Measurements from ENCODE around the gene MMS22L. TPM values are rescaled to one million over a fixed set of nuclear protein-coding genes. Genes with fewer than 3 reads are reported as not detected.

The MMS22L gene
- total RNA-seq, 1 donor from 2014 or later: 19.6 TPM

GRCh38 chr6:97138581-97138980 lies 144.4 kb downstream of the MMS22L start:
- Histone ChIP-seq H3K9me3 (no peaks in the 10 kb centered on the region), H3K27me3 (no peaks in the 10 kb centered on the region), H3K4me1 (no peaks in the 10 kb centered on the region), H3K36me3 (no peaks in the 10 kb centered on the region), H3K4me3 (no peak overlapping the region), H3K27ac (no peak overlapping the region)
- DNase-seq (ENCODE audit: extremely low spot score in 2 of 2): no peak
- intact Hi-C loops (cut with DNase I): no loop called here
- TF ChIP-seq CTCF (IDR thresholded peaks at IDR 0.05) (no peak), POLR2AphosphoS5 (IDR thresholded peaks at IDR 0.05; ENCODE audit: insufficient read depth in 1 of 2, low read depth in 1 of 2) (no peak), POLR2A (IDR thresholded peaks at IDR 0.05) (no peak)

- H3K27me3 ChIP-seq: no peaks in the 10 kb centered on the region
- TF ChIP-seq CTCF (IDR thresholded peaks at IDR 0.05) (no peak), POLR2AphosphoS5 (IDR thresholded peaks at IDR 0.05; ENCODE audit: insufficient read depth in 1 of 2, low read depth in 1 of 2) (no peak), POLR2A (IDR thresholded peaks at IDR 0.05) (no peak)
- no peak overlapping the region for H3K27ac ChIP-seq
- H3K9me3 ChIP-seq: no peaks in the 10 kb centered on the region
- no peaks in the 10 kb centered on the region for H3K4me1 ChIP-seq
- no peak overlapping the region for H3K4me3 ChIP-seq
- intact Hi-C loops (cut with DNase I): no loop called here
- no peaks in the 10 kb centered on the region for H3K36me3 ChIP-seq
- DNase-seq (ENCODE audit: extremely low spot score in 2 of 2): no peak
Observed at GRCh38 chr6:97136626-97137358, 146.2 kb downstream of the MMS22L start.

- TF ChIP-seq CTCF (IDR thresholded peaks at IDR 0.05): no peak
- TF ChIP-seq POLR2AphosphoS5 (IDR thresholded peaks at IDR 0.05; ENCODE audit: insufficient read depth in 1 of 2, low read depth in 1 of 2): no peak
- no peak for TF ChIP-seq POLR2A (IDR thresholded peaks at IDR 0.05)
- no peaks in the 10 kb centered on the region for H3K9me3 ChIP-seq
- H3K27ac ChIP-seq: no peak overlapping the region
- intact Hi-C loops (cut with DNase I): no loop called here
- no peaks in the 10 kb centered on the region for H3K27me3 ChIP-seq
- DNase-seq (ENCODE audit: extremely low spot score in 2 of 2): no peak
- no peaks in the 10 kb centered on the region for H3K36me3 ChIP-seq
- no peaks in the 10 kb centered on the region for H3K4me1 ChIP-seq
- H3K4me3 ChIP-seq: no peak overlapping the region
Observed at GRCh38 chr6:97133067-97133466, 149.9 kb downstream of the MMS22L start.

- no peak for DNase-seq (ENCODE audit: extremely low spot score in 2 of 2)
- TF ChIP-seq POLR2A (IDR thresholded peaks at IDR 0.05) (no peak), CTCF (IDR thresholded peaks at IDR 0.05) (no peak), POLR2AphosphoS5 (IDR thresholded peaks at IDR 0.05; ENCODE audit: insufficient read depth in 1 of 2, low read depth in 1 of 2) (no peak)
- intact Hi-C loops (cut with DNase I): no loop called here
Observed at GRCh38 chr6:97129106-97129505, 153.9 kb downstream of the MMS22L start.

GRCh38 chr6:97128507-97128906 lies 154.5 kb downstream of the MMS22L start:
- intact Hi-C loops (cut with DNase I): no loop called here
- Histone ChIP-seq H3K27ac (no peak overlapping the region), H3K36me3 (no peaks in the 10 kb centered on the region), H3K9me3 (no peaks in the 10 kb centered on the region), H3K4me1 (no peaks in the 10 kb centered on the region), H3K4me3 (no peak overlapping the region), H3K27me3 (no peaks in the 10 kb centered on the region)
- TF ChIP-seq POLR2A (IDR thresholded peaks at IDR 0.05) (no peak), POLR2AphosphoS5 (IDR thresholded peaks at IDR 0.05; ENCODE audit: insufficient read depth in 1 of 2, low read depth in 1 of 2) (no peak)
- DNase-seq (ENCODE audit: extremely low spot score in 2 of 2): no peak

More at GRCh38 chr6:97129106-97129505, 153.9 kb downstream of the MMS22L start:
- Histone ChIP-seq H3K4me1 (no peaks in the 10 kb centered on the region), H3K4me3 (no peak overlapping the region), H3K9me3 (no peaks in the 10 kb centered on the region), H3K27me3 (no peaks in the 10 kb centered on the region), H3K27ac (no peak overlapping the region), H3K36me3 (no peaks in the 10 kb centered on the region)

Measured in vagina (tissue), 2 donors.